H1 (cell line): ENCODE measurements around the gene CCDC63. TPM values are rescaled to one million over a fixed set of nuclear protein-coding genes. Genes with fewer than 3 reads are reported as not detected.

Experiments used
- CTCF ChIA-PET: fragments of 300-600 bp; sonication (Branson Sonifier 250); formaldehyde crosslinking; loops from one replicate; lab custom pipeline; 2021; ENCODE audit not compliant: partially characterized antibody; lab: Charles Lee
- POLR2A ChIA-PET: fragments of 300-600 bp; sonication (Branson Sonifier 250); formaldehyde crosslinking; loops from one replicate; lab custom pipeline; 2021; ENCODE audit warnings: inconsistent platforms; ENCODE audit not compliant: partially characterized antibody; lab: Charles Lee
- DNase-seq, 2 experiments: peaks; one replicate each; pipeline versions ENCODE4 v3.0.0 to v3.0.0-alpha.2; 2010 to 2022; ENCODE audit warnings: low spot score in 2 of 2, low read depth in 1 of 2, mixed read lengths in 1 of 2
- FAIRE-seq: peaks from 2 replicates; lab custom pipeline; 2011; peaks lifted over from hg19 to GRCh38; lab: Jason Lieb, UNC
- H2AFZ ChIP-seq: 2 replicates; pipeline ENCODE4 v1.8.1; 2012; ENCODE audit warnings: low read length, inconsistent platforms
- H2AK5ac ChIP-seq: 2 replicates; pipeline ENCODE4 v1.6.1; 2013; ENCODE audit warnings: low read depth, low read length
- H2BK120ac ChIP-seq: replicated peaks from 2 replicates; pipeline ENCODE3; 2013; ENCODE audit warnings: low read depth, low read length, inconsistent platforms
- H2BK12ac ChIP-seq: 2 replicates; pipeline ENCODE4 v1.6.1; 2013; ENCODE audit warnings: low read depth, low read length
- H2BK15ac ChIP-seq: 2 replicates; pipeline ENCODE4 v1.6.1; 2013; ENCODE audit warnings: low read length
- H2BK20ac ChIP-seq: 2 replicates; pipeline ENCODE4 v1.6.1; 2013; ENCODE audit warnings: low read length
- H2BK5ac ChIP-seq: 2 replicates; pipeline ENCODE4 v1.6.1; 2013; ENCODE audit warnings: low read depth, low read length
- H3K14ac ChIP-seq: 2 replicates; pipeline ENCODE4 v1.6.1; 2013; ENCODE audit warnings: inconsistent platforms; ENCODE audit not compliant: insufficient read length
- H3K18ac ChIP-seq: 2 replicates; pipeline ENCODE4 v1.6.1; 2013; ENCODE audit warnings: low read length; ENCODE audit errors: extremely low read depth
- H3K23ac ChIP-seq: 2 replicates; pipeline ENCODE4 v1.6.1; 2013; ENCODE audit warnings: inconsistent platforms; ENCODE audit not compliant: insufficient read length
- H3K23me2 ChIP-seq: 2 replicates; pipeline ENCODE4 v1.6.1; 2013; ENCODE audit warnings: low read depth, low read length
- H3K27ac ChIP-seq: 2 replicates; pipeline ENCODE4 v1.6.1; 2011; ENCODE audit warnings: low read depth, low read length, inconsistent platforms
- H3K27me3 ChIP-seq, 4 experiments: replicated peaks in 1 of 4; 1 replicate in 1 of 4; 2 replicates in 3 of 4; pipeline versions ENCODE4 v1.6.1 to v1.8.1; 2011 to 2013; ENCODE audit warnings: low read length in 3 of 4, mild to moderate bottlenecking in 3 of 4, inconsistent platforms in 2 of 4, mixed read lengths in 2 of 4, moderate library complexity in 1 of 4; ENCODE audit not compliant: control insufficient read depth in 3 of 4, insufficient read depth in 3 of 4; ENCODE audit errors: extremely low read depth in 1 of 4
- H3K36me3 ChIP-seq, 4 experiments: 2 replicates each; pipeline versions ENCODE4 v1.6.1 to v1.8.1; 2011 to 2013; ENCODE audit warnings: mild to moderate bottlenecking in 4 of 4, low read length in 3 of 4, moderate library complexity in 2 of 4, control low read depth in 1 of 4, inconsistent platforms in 1 of 4; ENCODE audit not compliant: insufficient read depth in 4 of 4, control insufficient read depth in 2 of 4
- H3K4ac ChIP-seq: replicated peaks from 2 replicates; pipeline ENCODE3; 2013; ENCODE audit warnings: low read length, low read depth, mixed read lengths, inconsistent platforms; ENCODE audit not compliant: insufficient read length
- H3K4me1 ChIP-seq, 4 experiments: replicated peaks in 1 of 4; 1 replicate in 1 of 4; 2 replicates in 3 of 4; pipeline versions ENCODE4 v1.6.1 to v1.8.1; 2011 to 2013; ENCODE audit warnings: low read length in 3 of 4, inconsistent platforms in 2 of 4, mixed read lengths in 1 of 4; ENCODE audit not compliant: insufficient read depth in 4 of 4, control insufficient read depth in 3 of 4
- H3K4me2 ChIP-seq, 2 experiments: 2 replicates each; pipeline versions ENCODE4 v1.6.1 to v1.8.1; 2011 to 2013; ENCODE audit warnings: low read depth in 2 of 2, low read length in 2 of 2, control low read depth in 1 of 2, inconsistent platforms in 1 of 2, mild to moderate bottlenecking in 1 of 2; ENCODE audit not compliant: insufficient read depth in 1 of 2
- H3K4me3 ChIP-seq, 4 experiments: fragments of 200-600, 300-600 bp in 1 of 4; sonication (generic), shearing (Covaris generic), sonication (Bioruptor Twin) in 1 of 4; 2 replicates each; pipeline versions ENCODE4 v1.5.1 to v1.8.1; 2011 to 2016; ENCODE audit warnings: low read length in 4 of 4, low read depth in 3 of 4, control low read depth in 2 of 4, inconsistent platforms in 2 of 4, mild to moderate bottlenecking in 2 of 4, mixed read lengths in 1 of 4, moderate library complexity in 1 of 4; ENCODE audit not compliant: insufficient read depth in 2 of 4; ENCODE audit errors: extremely low read depth in 1 of 4
- H3K56ac ChIP-seq: replicated peaks from 2 replicates; pipeline ENCODE3; 2013; ENCODE audit warnings: low read depth, mild to moderate bottlenecking, mixed read lengths, low read length, inconsistent platforms; ENCODE audit not compliant: insufficient read length
- H3K79me1 ChIP-seq: 2 replicates; pipeline ENCODE4 v1.6.1; 2013; ENCODE audit warnings: low read depth, low read length, control low read depth
- H3K79me2 ChIP-seq, 2 experiments: 2 replicates each; pipeline versions ENCODE4 v1.6.1 to v1.8.1; 2012 to 2013; ENCODE audit warnings: low read length in 2 of 2, mild to moderate bottlenecking in 2 of 2, inconsistent platforms in 1 of 2; ENCODE audit not compliant: insufficient read depth in 2 of 2, control insufficient read depth in 1 of 2
- H3K9ac ChIP-seq, 4 experiments: replicated peaks in 1 of 4; 1 replicate in 1 of 4; 2 replicates in 3 of 4; pipeline versions ENCODE4 v1.6.1 to v1.8.1; 2011 to 2013; ENCODE audit warnings: low read depth in 3 of 4, low read length in 3 of 4, control low read depth in 2 of 4, mild to moderate bottlenecking in 2 of 4, moderate library complexity in 2 of 4, inconsistent platforms in 1 of 4; ENCODE audit errors: extremely low read depth in 1 of 4
- H3K9me3 ChIP-seq, 2 experiments: 2 replicates each; pipeline versions ENCODE4 v1.6.1 to v1.8.1; 2012 to 2013; ENCODE audit warnings: mild to moderate bottlenecking in 2 of 2, moderate library complexity in 2 of 2, control low read depth in 1 of 2, inconsistent platforms in 1 of 2, low read depth in 1 of 2, low read length in 1 of 2, mixed read lengths in 1 of 2; ENCODE audit not compliant: insufficient read depth in 2 of 2
- H4K20me1 ChIP-seq, 2 experiments: replicated peaks in 1 of 2; 2 replicates each; pipeline versions ENCODE3 to v1.8.1; 2011 to 2013; ENCODE audit warnings: inconsistent platforms in 2 of 2, low read length in 2 of 2, mild to moderate bottlenecking in 1 of 2; ENCODE audit not compliant: insufficient read depth in 2 of 2, control insufficient read depth in 1 of 2
- H4K5ac ChIP-seq: 2 replicates; pipeline ENCODE4 v1.6.1; 2013; ENCODE audit warnings: low read length, low read depth, mixed read lengths, inconsistent platforms; ENCODE audit not compliant: insufficient read length
- H4K8ac ChIP-seq: 2 replicates; pipeline ENCODE4 v1.8.0; 2013; ENCODE audit warnings: mild to moderate bottlenecking, moderate library complexity, low read length, inconsistent platforms; ENCODE audit not compliant: insufficient read depth; ENCODE audit errors: extremely low read depth
- H4K91ac ChIP-seq: replicated peaks from 2 replicates; pipeline ENCODE3; 2013; ENCODE audit warnings: low read length, mixed read lengths, inconsistent platforms; ENCODE audit not compliant: insufficient read length
- ASH2L ChIP-seq: fragments of 200-600, 300-600 bp; sonication (generic); IDR thresholded peaks from one replicate; pipeline ENCODE4 v1.7.1; 2017; ENCODE audit warnings: low read length
- CBX5 ChIP-seq: fragments of 300-800, 300-1000 bp; sonication (generic); IDR thresholded peaks from 2 replicates; pipeline ENCODE4 v1.7.1; 2016; ENCODE audit warnings: antibody characterized with exemption, low read length, low read depth
- CBX8 ChIP-seq: fragments of 300-800, 300-1000 bp; sonication (generic); IDR thresholded peaks from 2 replicates; pipeline ENCODE4 v1.7.1; 2016; ENCODE audit warnings: low read depth, low read length, borderline replicate concordance
- EZH2 ChIP-seq: fragments of 200-600 bp; sonication (generic); IDR thresholded peaks from 2 replicates; pipeline ENCODE4 v1.7.1; 2012; ENCODE audit warnings: low read depth, mild to moderate bottlenecking, moderate library complexity, low read length, inconsistent platforms; ENCODE audit not compliant: severe bottlenecking
- FOSL1 ChIP-seq: IDR thresholded peaks from 2 replicates; pipeline ENCODE4 v1.6.1; 2011; ENCODE audit warnings: mild to moderate bottlenecking, low read depth, low read length, moderate library complexity; ENCODE audit not compliant: insufficient read depth
- KDM5A ChIP-seq: fragments of 200-600 bp; IDR thresholded peaks from 2 replicates; pipeline ENCODE4 v1.7.1; 2012; ENCODE audit warnings: mild to moderate bottlenecking, low read length, inconsistent platforms, mixed read lengths
- PHF8 ChIP-seq: fragments of 200-600 bp; sonication (generic); conservative IDR thresholded peaks from 2 replicates; pipeline ENCODE4 v1.7.1; 2012; ENCODE audit warnings: low read depth, mild to moderate bottlenecking, inconsistent platforms, low read length, moderate library complexity
- POLR2AphosphoS5 ChIP-seq: IDR thresholded peaks from 2 replicates; pipeline ENCODE4 v1.6.1; 2011; ENCODE audit warnings: low read depth, low read length
- SIN3A ChIP-seq, 2 experiments: IDR thresholded peaks in 1 of 2; conservative IDR thresholded peaks in 1 of 2; 2 replicates each; pipeline ENCODE4 v1.6.1; 2011 to 2012; ENCODE audit warnings: low read length in 2 of 2, improper control_type of control experiment in 1 of 2, low read depth in 1 of 2, mild to moderate bottlenecking in 1 of 2
- SP2 ChIP-seq: IDR thresholded peaks from 2 replicates; pipeline ENCODE4 v1.6.1; 2012; ENCODE audit warnings: mild to moderate bottlenecking, low read length, inconsistent platforms
- SP4 ChIP-seq: IDR thresholded peaks from 2 replicates; pipeline ENCODE4 v1.6.1; 2012; ENCODE audit warnings: low read length, inconsistent platforms
- TEAD4 ChIP-seq: IDR thresholded peaks from 2 replicates; pipeline ENCODE4 v1.6.1; 2012; ENCODE audit warnings: low read depth, low read length, inconsistent platforms, mixed read lengths
- WGBS, 2 experiments: shearing (Covaris generic) in 1 of 2; methylation state at CpG; one replicate each; pipeline versions ENCODE4 v1.1.6 to v1.1.7; 2013 to 2015; ENCODE audit warnings: low lambda C conversion rate in 2 of 2, mixed read lengths in 2 of 2, inconsistent platforms in 1 of 2, low coverage in 1 of 2, missing lambda C conversion rate in 1 of 2; ENCODE audit not compliant: insufficient replicate concordance in 2 of 2, insufficient coverage in 1 of 2, insufficient read length in 1 of 2; ENCODE audit errors: extremely low coverage in 1 of 2, missing lambda C conversion rate in 1 of 2; 5-methylcytosine and 5-hydroxymethylcytosine counted together
- polyA plus RNA-seq, 7 experiments: library from polyadenylated mRNA; depleted of rRNA in 3 of 7; stranded (reverse) in 5 of 7; unstranded in 2 of 7; fragments of >200 nt in 5 of 7; fragments of 200-250 nt in 2 of 7; gene quantifications; 1 replicate in 5 of 7; 2 replicates in 1 of 7; 4 replicates in 1 of 7; pipeline versions ENCODE4 v1.2.1 to v1.2.3, GENCODE V29; 2011 to 2013; ENCODE audit warnings: missing spikeins in 2 of 7, mixed read lengths in 2 of 7
- total RNA-seq: library from RNA; stranded (reverse); fragmentation: NEBNext Ultra II Directional; extraction: Animal tissue kit (Norgen Biotek cat#: 25700); gene quantifications from 2 replicates; pipeline ENCODE4 v1.2.1, GENCODE V29; 2021
- TF ChIP-seq, protein P1 (sequence below): IDR thresholded peaks from 2 replicates; pipeline ENCODE4 v1.6.1; 2011; ENCODE audit warnings: low read length, improper control_type of control experiment

The CCDC63 gene
- total and polyA plus RNA-seq, 2 of the 8 experiments (the other 6 are each of a cell fraction or from before 2014, with no cell fraction given) = 0.42 to 0.93 TPM

DNA sequence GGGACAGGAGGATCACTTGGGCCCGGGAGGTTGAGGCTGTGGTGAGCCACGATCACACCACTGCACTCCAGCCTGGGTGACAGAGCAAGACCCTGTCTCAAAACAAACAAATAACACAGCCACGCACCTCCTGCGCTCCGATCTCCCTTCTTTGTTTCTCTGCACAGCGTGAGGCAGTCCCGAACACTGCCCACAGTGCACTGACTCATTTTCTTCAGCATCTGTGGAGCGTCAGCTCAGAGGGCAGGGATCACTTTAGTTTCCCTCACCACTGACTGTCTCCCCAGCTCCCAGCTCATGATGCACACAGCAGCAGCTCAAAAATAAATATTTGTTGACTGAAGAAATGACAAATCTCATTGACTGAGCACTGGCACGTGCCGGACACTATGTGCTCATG lies 74.5 kb downstream of the CCDC63 start:
- no peak overlapping the region for H3K9ac ChIP-seq
- no peaks in the 10 kb centered on the region for H3K79me2 ChIP-seq
- no peak overlapping the region for H2AFZ ChIP-seq
- H3K23ac ChIP-seq = no peak overlapping the region
- H2BK15ac ChIP-seq = peak overlapping the region; percentile 61; the same call in 1 of the 2 replicates
- H2BK20ac ChIP-seq = peak overlapping the region; percentile 86; the same call in 1 of the 2 replicates
- no peaks in the 10 kb centered on the region for H3K36me3 ChIP-seq
- no peak overlapping the region for H3K14ac ChIP-seq
- no peaks in the 10 kb centered on the region for H3K9me3 ChIP-seq
- H2BK120ac ChIP-seq = no peak overlapping the region
- H3K27me3 ChIP-seq = no peaks in the 10 kb centered on the region
- ChIA-PET CTCF (interaction anchor here (0.7 to 4.9 kb wide), 9 partner anchors 10 to 288 kb away, joined by 3 to 13 read pairs (median 4); no protein-coding TSS in a partner anchor), POLR2A (interaction anchor here (0.6 to 2.8 kb wide), 6 partner anchors 12 to 27 kb away, joined by 3 to 11 read pairs (median 4); no protein-coding TSS in a partner anchor)
- no peaks in the 10 kb centered on the region for H3K23me2 ChIP-seq
- H2BK5ac ChIP-seq = no peak overlapping the region
- H2AK5ac ChIP-seq = peak overlapping the region; percentile 95; the same call in 1 of the 2 replicates
- no peak overlapping the region for H3K27ac ChIP-seq
- no peak overlapping the region for H3K4ac ChIP-seq
- H3K4me1 ChIP-seq = peaks cover 0 to 15% (median 5%) of the 10 kb centered on the region in 4 experiments; a peak in 4 of 7 replicates
- no peak overlapping the region for H3K18ac ChIP-seq
- H4K20me1 ChIP-seq = no peaks in the 10 kb centered on the region
- no peak overlapping the region for H3K4me2 ChIP-seq
- H3K4me3 ChIP-seq = no peak overlapping the region
- no peak for FAIRE-seq
- H4K8ac ChIP-seq = no peak overlapping the region
- no peak overlapping the region for H3K56ac ChIP-seq
- no peak for DNase-seq
- no peaks in the 10 kb centered on the region for H3K79me1 ChIP-seq
- H2BK12ac ChIP-seq = peak overlapping the region; percentile 90; the same call in 1 of the 2 replicates
- H4K5ac ChIP-seq = no peak overlapping the region
- 90% methylated on average over 10 of the region's 10 CpGs; no CpG with 5 or more reads in 1 of the 2 experiments for WGBS, 2 experiments
- H4K91ac ChIP-seq = peak overlapping the region; percentile 93
- TF ChIP-seq, protein P1, sequence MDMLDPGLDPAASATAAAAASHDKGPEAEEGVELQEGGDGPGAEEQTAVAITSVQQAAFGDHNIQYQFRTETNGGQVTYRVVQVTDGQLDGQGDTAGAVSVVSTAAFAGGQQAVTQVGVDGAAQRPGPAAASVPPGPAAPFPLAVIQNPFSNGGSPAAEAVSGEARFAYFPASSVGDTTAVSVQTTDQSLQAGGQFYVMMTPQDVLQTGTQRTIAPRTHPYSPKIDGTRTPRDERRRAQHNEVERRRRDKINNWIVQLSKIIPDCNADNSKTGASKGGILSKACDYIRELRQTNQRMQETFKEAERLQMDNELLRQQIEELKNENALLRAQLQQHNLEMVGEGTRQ = no peak
- no peak for TF ChIP-seq KDM5A
- TF ChIP-seq FOSL1 = no peak
- TF ChIP-seq CBX8 = no peak
- TF ChIP-seq ASH2L = no peak
- no peak for TF ChIP-seq EZH2
- no peak for TF ChIP-seq SP4
- no peak for TF ChIP-seq TEAD4
- no peak for TF ChIP-seq POLR2AphosphoS5
- no peak for TF ChIP-seq SP2
- TF ChIP-seq CBX5 = no peak
- no peak for TF ChIP-seq PHF8
- no peak for TF ChIP-seq SIN3A (conservative IDR thresholded peaks at IDR 0.05 in 1 of 2, IDR thresholded peaks at IDR 0.05 in 1 of 2; ENCODE audit: low read depth in 1 of 2, low read length in 2 of 2)
